ENCODE data around the gene AP1AR.

GRCh38 chr4:112289407-112290253 lies 58.0 kb downstream of the AP1AR start:
- TF ChIP-seq CTCF (IDR thresholded peaks at IDR 0.05) (no peak), POLR2A (IDR thresholded peaks at IDR 0.05; ENCODE audit: low read depth) (no peak)

Data from esophagus muscularis mucosa (tissue), 3 donors.